ENCODE data around the gene ZFAND2A.

The ZFAND2A gene

DNA sequence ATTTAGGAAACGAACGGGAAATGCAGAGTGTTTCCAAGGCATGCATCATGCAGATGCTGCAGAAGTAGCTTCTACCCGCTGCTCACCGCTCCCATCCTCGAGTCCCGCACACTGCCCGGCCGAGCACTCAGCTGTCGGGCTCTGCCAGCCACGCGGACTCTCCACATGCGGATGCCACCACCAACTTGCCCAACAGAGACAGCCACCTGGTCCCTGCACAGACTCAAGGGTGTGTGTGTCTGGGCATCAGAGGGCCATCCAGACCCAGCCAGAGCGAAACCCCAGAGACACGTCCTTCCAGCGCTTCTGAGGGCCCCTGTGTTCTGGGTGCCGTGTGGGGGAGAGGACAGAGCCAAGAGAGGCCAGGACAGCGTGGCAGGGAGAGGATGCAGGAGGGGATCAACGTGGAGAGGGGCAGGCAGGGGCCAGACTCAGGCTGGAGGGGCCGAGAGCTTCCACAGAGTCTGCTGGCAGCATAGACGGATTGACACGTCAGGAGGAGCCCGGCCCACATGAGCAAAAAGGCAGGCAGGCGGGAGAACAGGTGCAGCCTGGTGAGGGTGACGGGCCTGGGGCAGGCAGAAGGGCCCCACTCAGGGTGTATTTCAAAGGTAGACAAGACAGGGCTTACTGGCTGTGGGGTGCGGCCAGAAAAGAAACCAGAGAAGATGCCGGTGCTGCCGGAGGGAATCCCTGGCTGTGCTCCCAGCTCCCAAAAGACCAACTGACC is 53.8 kb downstream of the ZFAND2A start:
- TF ChIP-seq, protein P1, sequence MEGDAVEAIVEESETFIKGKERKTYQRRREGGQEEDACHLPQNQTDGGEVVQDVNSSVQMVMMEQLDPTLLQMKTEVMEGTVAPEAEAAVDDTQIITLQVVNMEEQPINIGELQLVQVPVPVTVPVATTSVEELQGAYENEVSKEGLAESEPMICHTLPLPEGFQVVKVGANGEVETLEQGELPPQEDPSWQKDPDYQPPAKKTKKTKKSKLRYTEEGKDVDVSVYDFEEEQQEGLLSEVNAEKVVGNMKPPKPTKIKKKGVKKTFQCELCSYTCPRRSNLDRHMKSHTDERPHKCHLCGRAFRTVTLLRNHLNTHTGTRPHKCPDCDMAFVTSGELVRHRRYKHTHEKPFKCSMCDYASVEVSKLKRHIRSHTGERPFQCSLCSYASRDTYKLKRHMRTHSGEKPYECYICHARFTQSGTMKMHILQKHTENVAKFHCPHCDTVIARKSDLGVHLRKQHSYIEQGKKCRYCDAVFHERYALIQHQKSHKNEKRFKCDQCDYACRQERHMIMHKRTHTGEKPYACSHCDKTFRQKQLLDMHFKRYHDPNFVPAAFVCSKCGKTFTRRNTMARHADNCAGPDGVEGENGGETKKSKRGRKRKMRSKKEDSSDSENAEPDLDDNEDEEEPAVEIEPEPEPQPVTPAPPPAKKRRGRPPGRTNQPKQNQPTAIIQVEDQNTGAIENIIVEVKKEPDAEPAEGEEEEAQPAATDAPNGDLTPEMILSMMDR (IDR thresholded peaks at IDR 0.05; ENCODE audit: borderline replicate concordance, control extremely low read depth, extremely low read depth, insufficient read depth, missing control alignments): no peak
- in situ Hi-C loops (cut with MboI; ENCODE audit: low sequenced_read_pairs, unreplicated experiment): no loop called here
- no peak for DNase-seq (ENCODE audit: low spot score)

DNA sequence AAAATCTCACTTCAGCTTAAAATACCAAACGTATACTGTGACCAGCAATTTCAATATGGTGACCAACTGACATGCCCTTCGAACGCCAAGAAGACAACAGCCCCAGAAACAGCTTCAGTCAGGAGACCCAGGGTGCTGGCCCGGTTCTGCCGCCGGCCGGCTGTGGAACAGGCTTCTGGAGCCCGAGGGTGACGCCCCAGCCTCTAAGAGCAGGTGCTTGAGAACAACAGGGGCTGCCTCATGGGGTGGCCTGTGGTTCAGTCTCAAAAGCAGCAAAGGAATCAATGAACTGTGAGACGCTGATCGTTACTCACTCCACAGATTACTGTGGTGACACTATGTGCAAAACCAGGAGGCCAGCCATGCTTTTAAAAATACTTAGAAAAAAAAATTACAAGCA is 54.8 kb downstream of the ZFAND2A start:
- TF ChIP-seq, protein P1 (IDR thresholded peaks at IDR 0.05; ENCODE audit: borderline replicate concordance, control extremely low read depth, extremely low read depth, insufficient read depth, missing control alignments): no peak
- in situ Hi-C loops (cut with MboI; ENCODE audit: low sequenced_read_pairs, unreplicated experiment): no loop called here

DNA sequence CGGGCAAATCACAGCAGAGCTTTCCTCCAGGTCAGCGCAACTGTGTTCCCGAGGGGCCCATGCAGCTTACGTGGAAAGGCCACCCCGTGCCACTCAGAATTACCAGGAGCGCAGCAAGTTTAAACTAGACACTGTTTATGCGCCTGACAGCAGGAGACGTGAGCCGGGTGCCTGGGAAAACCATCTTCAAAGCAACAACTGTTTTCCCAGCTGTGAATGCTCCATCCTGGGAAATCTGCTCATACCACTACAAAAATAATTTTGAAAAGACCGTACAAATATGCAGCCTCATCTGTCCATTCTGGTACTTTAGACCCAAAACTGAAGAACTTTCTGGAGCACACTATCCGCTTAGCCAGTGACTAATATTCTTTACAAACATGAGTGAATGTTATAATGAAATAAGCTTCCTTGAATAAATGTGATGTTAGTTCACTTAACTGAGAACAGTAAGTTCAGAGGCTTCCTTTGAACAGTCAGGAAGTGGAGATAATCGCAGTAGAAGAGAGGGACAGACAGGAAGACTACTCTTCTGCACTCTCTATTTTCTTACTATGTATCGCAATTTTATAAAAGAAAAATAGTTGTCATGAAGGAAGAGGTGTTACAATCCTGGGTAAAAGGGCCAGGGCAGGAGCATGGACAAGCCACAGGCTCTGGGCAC is 55.3 kb downstream of the ZFAND2A start:
- TF ChIP-seq, protein P1 (IDR thresholded peaks at IDR 0.05; ENCODE audit: borderline replicate concordance, control extremely low read depth, extremely low read depth, insufficient read depth, missing control alignments): no peak
- in situ Hi-C loops (cut with MboI; ENCODE audit: low sequenced_read_pairs, unreplicated experiment): no loop called here
- no peak for DNase-seq (ENCODE audit: low spot score)

More for the DNA sequence above, 54.8 kb downstream of the ZFAND2A start:
- peak; percentile 81 for DNase-seq (ENCODE audit: low spot score)

DNA sequence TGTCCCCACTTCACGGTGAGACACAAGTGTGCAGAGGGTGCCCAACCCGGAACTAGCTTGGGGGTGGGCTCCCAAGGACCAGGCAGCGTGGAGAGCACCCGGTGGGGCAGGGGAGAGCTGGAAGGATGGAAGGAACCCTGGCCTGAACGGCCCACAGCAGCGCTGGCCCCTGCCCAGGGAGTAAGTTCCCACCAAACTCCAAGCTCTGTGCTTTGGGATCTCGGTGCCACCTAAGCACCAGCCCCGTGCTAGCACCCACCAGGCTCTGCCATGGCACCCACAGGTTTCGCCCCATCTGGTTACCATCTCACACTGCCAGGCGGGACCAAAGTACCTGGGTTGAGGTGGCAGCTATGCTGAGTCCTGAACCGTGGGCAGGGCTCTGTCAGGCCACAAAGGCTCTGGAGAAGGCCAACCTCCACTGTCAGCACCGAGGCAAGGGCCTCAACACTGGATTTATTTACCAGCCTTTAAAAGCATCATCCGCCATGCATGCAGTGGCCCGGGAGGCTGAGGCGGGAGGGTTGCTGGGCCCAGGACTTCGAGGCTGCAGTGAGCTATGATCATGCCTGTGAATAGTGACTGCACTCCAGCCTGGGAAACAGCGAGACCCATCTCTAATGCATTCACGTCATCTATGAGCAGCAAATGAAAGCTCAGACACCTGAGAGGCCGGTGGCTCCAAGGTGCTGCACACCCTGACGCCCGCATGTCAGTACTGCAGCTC is 56.0 kb downstream of the ZFAND2A start:
- TF ChIP-seq, protein P1 (IDR thresholded peaks at IDR 0.05; ENCODE audit: borderline replicate concordance, control extremely low read depth, extremely low read depth, insufficient read depth, missing control alignments): no peak
- in situ Hi-C loops (cut with MboI; ENCODE audit: low sequenced_read_pairs, unreplicated experiment): no loop called here
- DNase-seq (ENCODE audit: low spot score): no peak

DNA sequence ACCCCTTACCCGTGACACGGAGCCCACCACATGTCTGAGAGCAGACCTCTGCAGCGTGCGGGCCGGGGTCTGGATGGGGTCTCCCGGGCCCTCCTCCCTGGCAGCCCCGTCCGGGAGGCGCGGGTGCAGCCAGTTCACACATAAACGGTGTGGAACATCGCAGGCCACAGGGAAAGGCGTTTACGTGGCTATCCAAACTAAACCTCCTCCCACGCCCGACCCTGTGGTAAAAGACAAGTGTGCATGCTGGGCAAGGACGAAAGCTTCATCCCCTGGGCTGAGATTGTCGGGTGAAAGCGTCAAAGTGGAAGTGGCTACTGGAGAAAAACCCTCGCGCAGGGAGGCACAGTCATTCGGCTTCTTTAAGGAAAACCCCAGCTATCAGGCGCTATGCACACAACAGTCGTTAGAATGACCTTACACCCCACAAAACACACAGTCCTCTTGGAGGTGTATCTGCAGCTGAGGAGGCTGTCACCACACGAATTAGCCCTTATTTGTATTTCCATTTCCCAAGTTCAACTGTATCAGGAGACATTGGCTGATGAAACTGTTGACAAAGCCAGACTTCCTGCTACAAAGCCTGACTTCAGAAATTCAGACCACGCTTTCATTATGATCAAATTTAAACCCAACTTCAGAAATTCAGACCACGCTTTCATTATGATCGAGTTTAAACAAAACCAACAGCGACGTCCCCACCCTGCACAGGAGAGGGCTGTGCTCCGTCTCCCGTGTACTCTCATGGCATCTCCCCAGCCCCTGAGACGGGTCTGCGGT is 56.8 kb downstream of the ZFAND2A start:
- in situ Hi-C loops (cut with MboI; ENCODE audit: low sequenced_read_pairs, unreplicated experiment): no loop called here
- DNase-seq (ENCODE audit: low spot score): peak; percentile 77
- TF ChIP-seq, protein P1 (IDR thresholded peaks at IDR 0.05; ENCODE audit: borderline replicate concordance, control extremely low read depth, extremely low read depth, insufficient read depth, missing control alignments): no peak
